ENCODE data around the gene CGNL1. TPM values are rescaled to one million over a fixed set of nuclear protein-coding genes. Genes with fewer than 3 reads are reported as not detected.

CGNL1 gene
- total RNA-seq, 2 donors from 2014 or later: 16.4 to 29.8 TPM

DNA sequence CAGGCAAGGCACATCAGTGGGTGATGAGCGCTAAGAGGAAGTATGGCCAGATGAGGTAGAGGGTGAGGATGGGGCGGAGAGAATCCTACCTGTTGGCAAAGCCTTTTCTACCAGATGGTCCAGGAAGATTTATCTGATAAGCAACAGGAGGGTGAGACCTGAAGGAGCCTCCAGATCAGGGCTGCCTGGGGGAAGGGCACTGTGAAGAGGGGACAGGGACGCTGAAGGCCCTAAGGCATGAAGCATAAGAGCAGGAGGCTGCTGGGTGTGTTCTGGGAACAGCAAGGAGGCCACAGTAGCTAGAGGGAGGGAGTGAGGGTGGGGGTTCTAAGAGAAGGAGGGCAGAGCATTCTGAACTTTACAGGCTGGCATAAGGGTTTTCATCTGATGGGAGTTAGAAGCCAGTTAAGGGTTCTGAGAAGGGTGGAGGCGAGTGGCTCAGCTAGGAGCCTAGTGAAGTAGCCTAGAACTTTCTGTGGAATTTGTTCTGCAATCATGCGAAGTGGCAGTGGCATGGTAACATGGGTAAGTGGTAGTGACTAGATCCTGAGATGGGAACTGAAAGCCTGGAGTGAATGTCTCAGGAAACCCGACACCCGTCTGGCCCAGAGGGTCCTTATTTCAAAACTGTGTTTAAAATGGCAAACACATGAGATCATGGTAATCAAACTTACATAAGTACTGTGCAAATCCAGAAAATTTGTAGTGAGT, 29.9 kb downstream of the CGNL1 start:
- Histone ChIP-seq H3K4me3 (no peak overlapping the region), H3K4me1 (peaks cover 0 to 9% of the 10 kb centered on the region in 2 donors), H3K9me3 (no peaks in the 10 kb centered on the region), H3K36me3 (no peaks in the 10 kb centered on the region), H3K27me3 (no peaks in the 10 kb centered on the region), H3K27ac (no peak overlapping the region)
- TF ChIP-seq CTCF (IDR thresholded peaks at IDR 0.05): no peak
- no peak for DNase-seq (ENCODE audit: low spot score)

DNA sequence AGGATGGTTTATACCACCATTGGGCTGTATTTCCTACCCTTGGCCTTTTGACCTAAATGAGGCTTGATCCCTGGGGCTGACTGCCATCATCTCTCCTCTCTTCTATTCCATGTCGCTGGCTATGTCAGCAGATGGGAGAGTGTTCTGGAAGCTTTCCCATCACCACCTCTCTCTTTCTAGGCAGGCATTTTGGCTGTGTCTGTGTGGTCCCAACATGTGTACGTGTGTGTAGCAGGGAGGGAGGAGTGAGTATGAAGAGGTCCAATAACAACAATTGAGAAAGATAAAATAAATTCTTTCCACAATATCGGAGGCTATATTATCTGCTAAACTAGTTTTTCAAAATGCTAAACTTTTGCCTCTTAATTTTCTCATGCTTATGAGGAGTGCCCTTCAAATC, 34.1 kb downstream of the CGNL1 start:
- no peak overlapping the region for H3K4me3 ChIP-seq
- H3K27me3 ChIP-seq: no peaks in the 10 kb centered on the region
- no peak for TF ChIP-seq CTCF (IDR thresholded peaks at IDR 0.05)
- no peaks in the 10 kb centered on the region for H3K9me3 ChIP-seq
- DNase-seq (ENCODE audit: low spot score): no peak
- H3K36me3 ChIP-seq: no peaks in the 10 kb centered on the region
- no peak overlapping the region for H3K27ac ChIP-seq
- H3K4me1 ChIP-seq: peaks cover 0 to 7% of the 10 kb centered on the region in 2 donors

DNA sequence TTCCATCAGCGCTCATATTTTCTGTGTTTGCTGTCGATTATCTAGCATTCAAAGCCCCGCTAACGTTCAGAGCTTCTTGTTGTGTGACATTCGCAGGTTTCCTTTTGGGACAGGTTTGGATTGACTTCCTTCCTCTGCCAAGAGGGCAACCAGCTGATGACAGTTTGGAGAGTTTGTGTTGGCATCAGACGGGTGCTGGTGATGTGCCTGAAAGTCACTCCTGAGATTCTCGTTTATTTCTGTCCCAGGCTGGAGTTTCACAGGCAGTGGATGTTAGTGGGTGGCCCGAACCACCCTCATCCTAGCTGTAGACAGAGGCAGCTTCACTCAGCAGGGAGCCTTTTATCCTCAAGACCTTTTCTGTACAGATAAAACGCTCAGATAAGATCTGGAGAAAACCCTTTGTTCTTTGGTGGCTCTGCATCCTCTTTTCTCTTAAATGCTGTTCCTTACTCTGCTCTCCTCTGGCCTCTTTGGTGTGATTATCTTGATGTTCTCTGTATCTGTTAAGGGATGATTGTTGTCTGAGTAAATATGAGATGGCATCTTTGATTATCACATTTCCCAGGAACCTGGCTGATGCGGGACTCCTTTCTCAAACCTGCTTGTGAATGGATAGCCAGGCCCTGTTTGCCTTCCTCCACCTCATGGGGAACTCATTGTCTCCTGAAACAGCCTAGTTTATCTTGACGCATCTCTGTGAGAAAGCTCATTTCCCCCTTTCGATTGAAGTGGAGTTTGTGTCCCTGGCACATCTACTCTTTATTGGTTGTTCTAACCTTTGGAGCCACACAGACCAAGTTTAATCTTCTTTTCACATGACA, 35.9 kb downstream of the CGNL1 start:
- Histone ChIP-seq H3K36me3 (no peaks in the 10 kb centered on the region), H3K27ac (no peak overlapping the region), H3K4me3 (no peak overlapping the region), H3K4me1 (peaks cover 0 to 9% of the 10 kb centered on the region in 2 donors), H3K27me3 (no peaks in the 10 kb centered on the region), H3K9me3 (no peaks in the 10 kb centered on the region)
- TF ChIP-seq CTCF (IDR thresholded peaks at IDR 0.05): no peak
- DNase-seq (ENCODE audit: low spot score): no peak

DNA sequence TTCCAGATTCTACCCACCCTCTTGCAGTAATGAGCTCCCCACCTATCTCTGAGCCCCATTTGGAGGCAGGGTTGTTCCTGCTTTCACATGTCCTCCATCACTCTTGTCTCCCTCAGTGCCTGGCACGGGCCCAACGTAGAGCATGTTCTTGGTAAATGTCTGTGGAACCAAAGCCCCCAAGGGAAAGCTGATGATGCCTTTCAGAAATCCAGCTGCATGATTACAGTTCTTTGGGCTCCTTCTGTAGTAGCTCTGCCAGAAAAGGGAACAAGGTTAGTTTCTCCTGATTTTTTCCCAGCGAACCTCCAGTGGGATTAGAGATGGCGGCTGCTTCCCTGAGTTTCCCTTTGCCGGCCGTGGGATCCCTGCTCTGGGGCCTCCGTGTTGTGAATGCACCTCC, 39.3 kb downstream of the CGNL1 start:
- Histone ChIP-seq H3K9me3 (peaks cover 0 to 4% of the 10 kb centered on the region in 2 donors), H3K27ac (no peak overlapping the region), H3K4me1 (peaks cover 0 to 9% of the 10 kb centered on the region in 2 donors), H3K4me3 (no peak overlapping the region), H3K36me3 (no peaks in the 10 kb centered on the region), H3K27me3 (no peaks in the 10 kb centered on the region)
- DNase-seq (ENCODE audit: low spot score): peak; percentile 80
- TF ChIP-seq CTCF (IDR thresholded peaks at IDR 0.05): no peak

GRCh38 chr15:57418635-57419034, 42.3 kb downstream of the CGNL1 start:
- H3K36me3 ChIP-seq: no peaks in the 10 kb centered on the region
- H3K27ac ChIP-seq: no peak overlapping the region
- peaks cover 0 to 15% of the 10 kb centered on the region in 2 donors for H3K4me1 ChIP-seq
- no peaks in the 10 kb centered on the region for H3K27me3 ChIP-seq
- TF ChIP-seq CTCF (IDR thresholded peaks at IDR 0.05): no peak
- no peak for DNase-seq (ENCODE audit: low spot score)
- H3K4me3 ChIP-seq: no peak overlapping the region
- H3K9me3 ChIP-seq: peaks cover 0 to 10% of the 10 kb centered on the region in 2 donors
